Fibroblast of villous mesenchyme (primary cell): ENCODE measurements around the gene MEPCE. TPM values are rescaled to one million over a fixed set of nuclear protein-coding genes. Genes with fewer than 3 reads are reported as not detected.

Experiments
- DNase-seq: peaks from one replicate; pipeline ENCODE4 v3.0.0-alpha.2; 2010; ENCODE audit warnings: low read depth
- H3K4me3 ChIP-seq: 2 replicates; pipeline ENCODE4 v1.5.1; 2011; ENCODE audit warnings: low read depth, mild to moderate bottlenecking, low read length
- CTCF ChIP-seq: IDR thresholded peaks from 2 replicates; pipeline ENCODE4 v1.5.1; 2012; ENCODE audit warnings: low read depth, mild to moderate bottlenecking, low read length; ENCODE audit not compliant: insufficient read depth
- total RNA-seq: library from RNA; depleted of rRNA; stranded (reverse); fragments of >200 nt; gene quantifications from 2 replicates; pipeline ENCODE4 v1.2.3, GENCODE V29; 2012

Gene MEPCE
- total RNA-seq, 1 donor, result 29.4 TPM

- peak; percentile 67 for DNase-seq
- no peak overlapping the region for H3K4me3 ChIP-seq
- TF ChIP-seq CTCF, result peak; percentile 76
These were observed 36.2 kb downstream of the MEPCE start for GRCh38 chr7:100465702-100466311.

DNA sequence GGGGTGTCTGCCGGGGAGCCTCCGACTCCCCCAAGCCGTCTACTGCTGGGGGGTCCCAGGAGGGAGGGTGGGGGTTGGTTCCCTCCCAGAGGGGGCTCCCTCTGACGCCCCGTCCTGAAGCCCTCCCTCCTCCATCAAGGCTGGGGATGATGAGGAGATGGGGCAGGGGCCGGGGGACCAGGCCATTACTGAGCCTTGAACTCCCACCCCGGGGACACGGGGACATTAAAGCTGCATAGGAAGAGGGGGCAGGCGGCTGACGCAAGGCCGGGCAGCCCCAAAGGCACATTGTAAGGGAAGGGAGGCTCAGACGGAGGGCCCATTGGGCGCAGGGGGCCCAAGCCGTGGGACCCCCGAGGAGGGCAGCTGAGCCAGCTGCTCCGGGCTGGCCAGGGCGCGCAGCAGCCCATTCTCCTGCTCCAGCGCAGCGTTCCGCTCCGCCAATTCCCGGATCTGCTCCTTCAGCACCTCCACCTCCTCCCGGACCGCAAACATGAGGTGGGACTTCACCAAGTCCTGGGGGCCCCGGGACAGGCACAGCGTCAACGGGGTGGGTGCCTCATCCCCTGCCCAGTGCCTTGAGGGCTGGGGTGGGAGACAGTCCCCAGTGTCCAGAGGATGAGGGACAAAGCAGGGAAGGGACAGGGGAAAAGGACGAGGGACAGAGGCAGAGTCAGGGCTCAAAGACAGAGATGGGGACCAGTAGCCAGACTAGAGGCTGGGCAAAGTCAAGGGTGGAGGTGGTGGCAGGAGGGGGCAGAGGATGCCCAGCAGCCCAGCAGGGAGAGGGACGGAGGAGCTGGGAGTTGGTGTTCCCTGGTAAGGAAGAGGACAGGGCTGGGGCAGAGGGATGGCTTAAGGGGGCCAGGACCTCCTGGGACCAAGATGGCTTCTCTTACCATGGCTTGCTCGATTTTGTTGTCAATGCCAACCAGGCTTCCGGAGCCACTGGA lies 37.3 kb downstream of the MEPCE start:
- H3K4me3 ChIP-seq, result no peak overlapping the region
- TF ChIP-seq CTCF, result no peak
- no peak for DNase-seq

- no peak overlapping the region for H3K4me3 ChIP-seq
- no peak for TF ChIP-seq CTCF
- DNase-seq, result no peak
These were observed 38.2 kb downstream of the MEPCE start for GRCh38 chr7:100467638-100468373.

DNA sequence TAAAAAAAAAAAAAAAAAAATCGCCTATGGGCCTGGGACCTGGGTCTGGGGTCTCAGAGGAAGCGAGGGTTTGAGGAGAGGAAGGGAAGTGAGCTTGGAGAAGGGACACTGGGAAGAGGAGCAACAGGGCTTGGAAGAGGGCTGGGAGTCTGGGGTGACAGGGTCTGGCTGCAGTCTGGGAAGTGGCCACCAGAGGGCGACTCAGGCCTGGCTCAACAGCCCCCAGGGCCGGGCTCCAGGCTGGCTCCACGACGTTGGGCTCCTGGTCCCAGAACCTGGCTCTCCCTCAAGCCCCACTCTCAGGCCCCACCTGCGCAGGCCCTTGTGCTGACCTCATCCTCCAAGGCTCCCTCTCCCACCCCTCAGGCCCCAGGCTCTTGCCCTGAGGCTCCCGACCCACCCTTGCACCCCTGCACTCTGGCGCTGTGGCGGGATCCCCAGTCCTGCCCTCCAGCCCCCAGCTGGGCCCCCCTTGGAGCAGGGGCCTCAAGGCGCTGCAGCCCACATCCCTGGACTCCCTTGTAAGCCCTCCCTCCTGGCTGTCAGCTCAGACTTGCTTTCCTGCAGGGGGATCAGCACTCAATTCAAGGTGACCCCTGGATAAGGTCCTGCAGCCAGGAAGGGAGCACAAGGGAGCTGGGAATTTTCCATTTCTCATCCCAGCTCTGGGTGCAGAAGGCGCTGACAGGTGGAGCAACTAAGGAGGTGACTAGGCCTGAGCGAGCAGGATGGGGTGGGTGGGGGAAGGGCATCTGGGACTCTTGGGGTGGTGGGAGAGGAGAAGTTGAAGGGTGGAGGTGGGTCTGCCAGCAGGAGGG lies 39.8 kb downstream of the MEPCE start:
- H3K4me3 ChIP-seq, result no peak overlapping the region
- TF ChIP-seq CTCF, result peak; percentile 95
- DNase-seq, result peak; percentile 71

DNA sequence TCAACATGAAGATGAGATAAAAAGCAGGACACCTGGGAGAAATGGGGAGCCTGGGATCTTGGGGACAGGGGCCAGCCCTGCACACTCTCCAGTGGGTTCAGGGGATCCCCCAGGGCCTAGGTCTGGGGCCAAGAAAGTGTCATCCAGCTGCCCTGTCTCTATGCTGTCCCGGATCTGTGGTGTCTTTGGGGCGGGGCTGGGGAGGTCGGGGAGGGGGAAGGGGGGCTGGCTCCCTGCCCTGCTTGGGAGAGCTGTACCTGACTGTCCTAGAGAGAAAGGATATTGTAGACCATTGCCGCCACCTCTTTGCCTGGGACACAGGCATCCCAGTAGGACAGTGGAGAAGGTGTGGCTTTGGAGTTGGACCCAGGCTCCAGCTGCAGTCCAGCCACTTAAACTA lies 41.4 kb downstream of the MEPCE start:
- no peak for TF ChIP-seq CTCF
- H3K4me3 ChIP-seq, result no peak overlapping the region
- DNase-seq, result no peak
